Hematopoietic multipotent progenitor cell (in vitro differentiated cells): ENCODE measurements around the gene PITPNC1. TPM values are rescaled to one million over a fixed set of nuclear protein-coding genes. Genes with fewer than 3 reads are reported as not detected.
A peak's percentile ranks its signal among the peaks of the same experiment; 100 is the strongest.
"Not testable (repeated sequence)": the region's sequence is repeated elsewhere in the genome, so short reads cannot be mapped to it uniquely, and the experiment has no call there.

ENCODE experiments used
- DNase-seq, 3 donors: peaks; one replicate each; pipeline ENCODE4 v3.0.0-alpha.2; 2011 to 2015; ENCODE audit warnings: low read depth in 2 of 3, low spot score in 2 of 3
- total RNA-seq: library from RNA; depleted of rRNA; stranded (reverse); fragments of >200 nt; gene quantifications from one replicate; pipeline ENCODE4 v1.2.3, GENCODE V29; 2012

Gene PITPNC1
- total RNA-seq, 1 donor: 5.9 TPM

DNA sequence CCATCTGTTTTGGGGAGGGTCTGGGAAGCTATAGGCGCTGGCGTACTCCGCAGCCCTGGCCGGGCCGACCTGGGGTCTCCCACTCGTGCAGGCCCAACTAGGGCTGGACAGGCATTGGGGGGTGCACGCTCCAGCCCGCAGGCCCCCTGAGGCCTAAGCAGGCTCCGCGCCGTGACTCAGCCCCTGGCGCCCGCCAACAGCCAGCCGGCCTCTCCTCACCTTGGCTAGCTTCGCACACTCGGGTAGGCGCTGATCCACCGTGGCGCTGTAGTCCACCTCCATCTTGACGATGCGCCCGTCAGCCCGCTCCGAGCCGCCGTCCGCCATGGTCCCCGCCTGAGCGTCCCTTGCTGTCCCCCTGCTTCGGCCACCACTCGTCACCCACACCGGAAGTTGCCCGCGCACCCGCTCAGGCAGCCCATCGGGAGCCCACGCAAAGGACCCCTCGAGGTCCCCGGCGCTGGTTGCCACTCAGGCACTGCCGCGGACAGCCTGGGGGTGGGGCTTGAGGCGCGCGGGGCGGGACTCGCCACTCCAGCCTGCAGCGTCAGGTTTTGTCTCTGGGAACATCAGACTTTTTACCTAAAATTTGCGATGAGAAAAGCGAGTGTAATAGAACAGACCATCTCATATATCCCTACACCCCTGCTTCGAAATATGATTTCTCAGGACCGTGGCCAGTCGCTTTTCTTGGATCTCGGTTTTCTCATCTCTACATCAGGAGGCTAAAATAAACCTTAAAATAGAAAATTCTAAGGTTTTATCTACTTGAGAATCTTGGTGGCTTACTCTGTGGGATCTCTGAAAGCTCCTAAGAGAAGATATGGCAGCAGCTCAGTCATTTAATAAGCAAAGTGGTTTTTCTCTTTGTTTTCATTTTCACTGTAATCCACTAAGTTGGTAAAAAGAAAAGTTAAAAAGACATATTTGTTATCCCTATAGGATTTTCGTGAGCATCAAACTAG, 10.6 kb upstream of the PITPNC1 start, which contains the start of gene PSMD12:
PSMD12 (minus strand) TSS at position 385 of the 965 bp plus-strand sequence; CDS start at position 327, 58 bp downstream.
- peak; percentile 74 to 91 (median 91) for DNase-seq

DNA sequence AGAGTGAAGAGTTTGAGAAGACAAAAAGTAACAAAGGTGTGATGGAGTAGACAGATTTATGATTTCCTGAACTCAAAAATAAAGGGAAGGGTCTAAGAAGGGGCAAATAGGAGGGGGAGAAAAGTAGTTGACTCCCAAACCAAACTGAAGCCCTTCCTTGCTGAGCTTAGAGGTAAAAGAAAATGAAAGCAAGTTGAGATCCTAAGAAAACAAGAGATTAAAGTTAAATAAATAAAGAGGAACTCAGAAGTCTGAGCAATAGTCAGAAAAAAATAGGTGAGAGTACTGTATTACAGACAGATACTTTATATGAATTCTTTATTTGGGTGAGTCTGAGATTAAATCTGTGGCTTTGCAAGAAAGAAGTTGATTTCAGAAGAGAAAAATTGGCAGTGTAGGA, 7.4 kb upstream of the PITPNC1 start:
- peak in 1 of 3 donors; percentile 36 for DNase-seq

- DNase-seq: no peak
Observed at GRCh38 chr17:67372751-67373150, 4.3 kb upstream of the PITPNC1 start.

GRCh38 chr17:67374329-67375053, 2.6 kb upstream of the PITPNC1 start:
- DNase-seq: peak in 2 of 3 donors; percentile 93

GRCh38 chr17:67375054-67375427, 2.0 kb upstream of the PITPNC1 start:
- DNase-seq: no peak

DNA sequence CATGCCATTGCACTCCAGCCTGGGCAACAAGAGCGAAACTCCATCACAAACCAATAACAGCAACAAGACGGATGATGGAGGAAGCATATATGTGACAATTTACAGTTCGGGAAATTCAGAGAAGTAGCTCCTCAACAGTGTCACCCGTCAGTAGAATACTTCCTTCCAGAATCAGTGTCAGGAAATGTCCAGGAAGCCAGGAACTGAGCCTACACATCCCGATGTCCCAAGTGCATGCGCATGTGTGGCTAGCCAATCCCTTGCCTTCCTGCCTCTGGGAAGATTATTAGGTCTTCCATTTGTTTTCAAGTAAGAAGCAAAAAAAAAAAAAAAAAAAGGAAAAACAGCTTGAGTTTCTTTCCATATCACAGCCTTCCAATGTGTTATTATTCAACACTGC, 1.4 kb upstream of the PITPNC1 start:
- no peak for DNase-seq

- no peak for DNase-seq
Observed at GRCh38 chr17:67376415-67376736, 705 bp upstream of the PITPNC1 start.

- DNase-seq: peak in 2 of 3 donors; percentile 43 to 52
Observed at GRCh38 chr17:67377488-67378453, 690 bp downstream of the PITPNC1 start.

- peak; percentile 65 to 75 (median 73) for DNase-seq
Observed at GRCh38 chr17:67378454-67379250, 1.6 kb downstream of the PITPNC1 start.

- no peak for DNase-seq
Observed at GRCh38 chr17:67379251-67379630, 2.2 kb downstream of the PITPNC1 start.

- no peak for DNase-seq
Observed at GRCh38 chr17:67381929-67382257, 4.8 kb downstream of the PITPNC1 start.

DNA sequence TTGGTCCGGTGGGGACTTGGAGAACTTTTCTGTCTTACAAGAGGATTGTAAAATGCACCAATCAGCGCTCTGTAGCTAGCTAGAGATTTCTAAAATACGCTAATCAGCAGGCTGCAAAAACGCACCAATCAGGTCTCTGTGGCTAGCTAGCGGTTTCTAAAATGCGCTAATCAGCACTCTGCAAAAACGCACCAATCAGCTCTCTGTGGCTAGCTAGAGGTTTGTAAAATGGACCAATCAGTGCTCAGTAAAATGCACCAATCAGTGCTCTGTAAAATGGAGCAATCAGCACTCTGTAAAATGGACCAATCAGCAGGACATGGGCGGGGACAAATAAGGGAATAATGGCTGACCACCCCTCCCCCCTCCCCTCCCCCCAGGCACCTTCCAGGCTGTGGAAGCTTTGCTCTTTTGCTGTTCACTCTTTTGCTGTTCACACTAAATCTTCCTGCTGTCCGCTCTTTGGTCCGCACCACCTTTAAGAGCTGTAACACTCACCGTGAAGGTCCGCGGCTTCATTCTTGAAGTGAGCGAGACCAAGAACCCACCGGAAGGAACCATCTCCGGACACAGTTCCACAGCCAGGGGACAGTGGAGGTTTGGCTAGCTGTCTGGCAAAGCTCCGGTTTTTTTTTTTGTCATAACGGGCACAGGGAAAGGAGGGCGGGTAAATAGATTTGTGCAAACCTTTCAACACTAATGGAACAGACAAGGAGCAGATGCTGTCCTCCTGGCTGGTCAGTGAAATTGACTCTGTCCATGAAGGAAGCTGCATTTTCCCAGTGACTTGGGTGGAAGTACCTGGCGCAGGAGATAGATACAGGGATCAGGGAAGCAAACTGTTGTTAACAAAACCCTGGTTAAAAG, 8.3 kb downstream of the PITPNC1 start:
- DNase-seq: no peak

DNA sequence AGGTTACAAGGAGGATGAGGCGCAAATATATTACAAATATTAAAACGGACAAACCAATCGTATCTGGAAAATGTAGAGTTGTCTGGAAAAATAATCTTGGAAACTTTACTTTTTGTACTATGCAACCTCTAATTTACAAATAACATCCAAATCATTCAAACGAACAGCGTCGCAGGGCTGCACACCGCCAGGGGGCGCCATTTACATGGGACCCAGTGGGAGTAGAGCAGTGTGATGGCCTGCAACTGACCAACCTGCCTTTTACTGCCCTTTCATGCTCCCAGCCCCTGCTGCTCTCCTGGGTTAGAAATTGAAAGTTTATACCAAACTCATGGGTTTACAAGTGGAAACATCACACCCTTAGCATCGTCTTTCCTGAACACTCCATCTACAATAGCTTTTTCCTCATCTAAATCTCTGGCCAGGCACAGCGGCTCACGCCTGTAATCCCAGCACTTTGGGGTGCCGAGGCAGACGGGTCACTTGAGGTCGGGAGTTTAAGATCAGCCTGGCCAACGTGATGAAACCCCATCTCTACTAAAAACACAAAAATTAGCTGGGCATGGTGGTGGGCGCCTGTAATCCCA, 10.0 kb downstream of the PITPNC1 start:
- peak in 2 of 3 donors; percentile 43 to 62 for DNase-seq

DNA sequence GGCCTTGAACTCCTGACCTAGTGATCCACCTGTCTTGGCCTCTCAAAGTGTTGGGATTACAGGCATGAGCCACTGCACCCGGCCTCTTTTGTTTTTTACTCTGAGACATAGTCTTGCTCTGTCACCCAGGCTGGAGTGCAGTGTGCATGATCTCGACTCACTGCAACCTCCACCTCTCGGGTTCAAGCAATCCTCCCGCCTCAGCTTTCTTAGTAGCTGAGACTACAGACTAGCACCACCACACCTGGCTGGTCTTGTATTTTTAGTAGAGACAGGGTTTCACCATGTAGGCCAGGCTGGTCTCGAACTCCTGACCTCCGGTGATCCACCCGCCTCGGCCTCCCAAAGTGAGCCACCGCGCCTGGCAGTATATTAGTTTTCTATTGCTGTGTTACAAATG, 11.5 kb downstream of the PITPNC1 start:
- DNase-seq: not testable (repeated sequence)

GRCh38 chr17:67388986-67389385, 11.9 kb downstream of the PITPNC1 start:
- DNase-seq: no peak

DNA sequence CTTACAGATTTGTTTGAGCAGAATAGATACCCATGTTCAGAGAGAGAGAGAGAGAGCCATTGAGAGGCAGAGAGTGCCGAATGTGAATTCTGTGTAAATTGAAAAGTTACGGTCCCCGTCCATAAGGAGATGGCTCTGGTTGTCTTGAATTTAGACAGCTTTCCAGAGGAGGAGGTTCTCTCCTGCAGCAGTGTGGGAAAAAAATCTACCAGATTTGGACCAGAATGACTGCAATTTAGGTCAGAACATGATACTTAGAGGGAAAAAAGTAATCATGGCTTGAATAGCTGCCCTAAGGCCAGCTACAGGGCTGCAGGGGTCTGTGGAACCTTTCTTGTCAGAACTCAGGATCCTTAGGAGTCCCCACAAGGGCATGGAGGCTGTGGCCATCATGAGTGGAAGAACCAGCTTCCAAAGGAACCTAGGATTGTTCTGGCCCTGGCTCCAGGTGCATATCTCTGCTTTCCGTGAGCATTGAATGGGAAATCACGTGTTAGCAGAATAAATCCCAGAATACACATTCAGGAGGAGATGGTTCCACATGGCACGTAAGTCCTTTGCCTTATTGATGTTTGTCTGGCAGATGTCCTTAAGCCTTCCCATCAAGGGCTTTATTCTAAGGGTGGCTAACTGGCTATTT, 13.0 kb downstream of the PITPNC1 start:
- DNase-seq: no peak

DNA sequence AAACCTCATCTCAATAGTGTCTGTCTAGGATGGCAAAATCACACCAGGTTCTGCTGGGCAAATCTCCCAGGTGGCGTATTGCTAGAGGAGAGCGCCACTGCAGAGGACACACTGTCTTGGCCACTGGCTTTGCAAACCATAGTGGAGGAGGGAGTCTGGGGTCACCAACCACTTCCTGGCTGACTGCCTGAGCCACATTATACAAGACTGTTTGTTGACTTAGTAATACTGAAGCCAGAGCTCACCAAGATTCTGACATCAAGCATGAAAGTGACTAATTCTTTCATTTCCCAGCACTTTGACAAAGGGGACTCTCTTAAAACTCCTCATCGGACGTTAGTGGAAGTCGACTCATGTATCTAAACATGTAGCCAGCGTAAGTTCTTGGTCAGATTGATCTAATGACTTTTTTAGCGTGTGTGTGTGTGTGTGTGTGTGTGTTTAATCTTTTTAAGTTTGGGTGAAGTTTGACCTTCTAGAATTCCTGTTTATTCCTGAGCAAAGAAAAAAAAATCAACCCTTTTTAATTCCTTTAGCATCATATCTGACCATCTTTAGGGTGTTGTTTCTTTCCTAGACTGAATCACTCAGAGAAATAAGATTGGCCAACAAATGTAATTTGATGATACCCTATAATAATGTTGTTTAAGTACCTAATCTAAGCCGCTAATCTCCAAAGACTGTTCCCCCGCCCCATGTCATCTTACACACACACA, 13.7 kb downstream of the PITPNC1 start:
- DNase-seq: peak in 2 of 3 donors; percentile 53 to 54
